NB4 (cell line): ENCODE results near the gene MRPL42.

ENCODE experiments used
- POLR2A ChIP-seq: IDR thresholded peaks from 2 replicates; pipeline ENCODE4 v1.6.1; 2011; ENCODE audit warnings: mild to moderate bottlenecking; ENCODE audit not compliant: insufficient read length; ENCODE audit errors: extremely low read depth
- TF ChIP-seq, protein P1 (sequence below): IDR thresholded peaks from 2 replicates; pipeline ENCODE4 v1.6.1; 2011; ENCODE audit warnings: low read depth, low read length
- TF ChIP-seq, protein P2 (sequence below): IDR thresholded peaks from one replicate; pipeline ENCODE4 v1.5.1; 2012; ENCODE audit warnings: low read depth, low read length

DNA sequence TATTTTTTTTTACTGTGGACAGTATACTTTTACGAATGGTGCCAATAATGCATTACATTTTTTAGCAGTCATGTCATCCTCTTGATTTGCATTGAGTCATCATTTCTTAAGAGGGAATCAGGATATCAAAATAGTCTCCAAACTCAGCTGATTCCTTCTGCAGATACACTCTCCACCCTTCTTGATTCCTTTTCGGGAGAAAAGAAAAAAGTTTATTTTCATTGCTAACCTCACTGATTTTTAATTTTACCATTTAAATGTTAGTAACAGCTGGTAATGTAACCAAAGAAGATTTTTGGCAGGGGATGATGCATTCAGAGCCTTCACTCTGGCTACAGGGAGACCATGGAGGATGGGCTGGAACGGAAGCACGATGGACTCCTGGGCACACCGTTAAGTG, 47.5 kb downstream of the MRPL42 start:
- TF ChIP-seq, protein P1, sequence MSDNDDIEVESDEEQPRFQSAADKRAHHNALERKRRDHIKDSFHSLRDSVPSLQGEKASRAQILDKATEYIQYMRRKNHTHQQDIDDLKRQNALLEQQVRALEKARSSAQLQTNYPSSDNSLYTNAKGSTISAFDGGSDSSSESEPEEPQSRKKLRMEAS = no peak
- TF ChIP-seq, protein P2, sequence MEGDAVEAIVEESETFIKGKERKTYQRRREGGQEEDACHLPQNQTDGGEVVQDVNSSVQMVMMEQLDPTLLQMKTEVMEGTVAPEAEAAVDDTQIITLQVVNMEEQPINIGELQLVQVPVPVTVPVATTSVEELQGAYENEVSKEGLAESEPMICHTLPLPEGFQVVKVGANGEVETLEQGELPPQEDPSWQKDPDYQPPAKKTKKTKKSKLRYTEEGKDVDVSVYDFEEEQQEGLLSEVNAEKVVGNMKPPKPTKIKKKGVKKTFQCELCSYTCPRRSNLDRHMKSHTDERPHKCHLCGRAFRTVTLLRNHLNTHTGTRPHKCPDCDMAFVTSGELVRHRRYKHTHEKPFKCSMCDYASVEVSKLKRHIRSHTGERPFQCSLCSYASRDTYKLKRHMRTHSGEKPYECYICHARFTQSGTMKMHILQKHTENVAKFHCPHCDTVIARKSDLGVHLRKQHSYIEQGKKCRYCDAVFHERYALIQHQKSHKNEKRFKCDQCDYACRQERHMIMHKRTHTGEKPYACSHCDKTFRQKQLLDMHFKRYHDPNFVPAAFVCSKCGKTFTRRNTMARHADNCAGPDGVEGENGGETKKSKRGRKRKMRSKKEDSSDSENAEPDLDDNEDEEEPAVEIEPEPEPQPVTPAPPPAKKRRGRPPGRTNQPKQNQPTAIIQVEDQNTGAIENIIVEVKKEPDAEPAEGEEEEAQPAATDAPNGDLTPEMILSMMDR = no peak
- TF ChIP-seq POLR2A = no peak
